GM23338 (cell line): ENCODE results near the gene BLM. TPM values are rescaled to one million over a fixed set of nuclear protein-coding genes. Genes with fewer than 3 reads are reported as not detected.
"Not testable (repeated sequence)": the region's sequence is repeated elsewhere in the genome, so short reads cannot be mapped to it uniquely, and the experiment has no call there.

ENCODE experiments used
- ATAC-seq: fragments of 200-7000 bp; cut with Tn5 transposase; 3 replicates; pipeline ENCODE4 v1.9.1; 2020
- DNase-seq: peaks from one replicate; pipeline ENCODE4 v3.0.0-alpha.2; 2015; ENCODE audit warnings: low spot score
- H2AFZ ChIP-seq: fragments of 200-600 bp; sonication (generic); 2 replicates; pipeline ENCODE4 v1.8.0; 2016; ENCODE audit warnings: antibody characterized with exemption, mild to moderate bottlenecking, moderate library complexity
- H3F3A ChIP-seq: fragments of 200-600 bp; sonication (generic); replicated peaks from 2 replicates; pipeline ENCODE4 v1.8.0; 2017; ENCODE audit warnings: antibody characterized with exemption, mixed run types, low read depth
- H3K27ac ChIP-seq: fragments of 200-600 bp; sonication (generic); 2 replicates; pipeline ENCODE4 v1.6.1; 2016; ENCODE audit warnings: low read depth
- H3K27me3 ChIP-seq: fragments of 200-600 bp; sonication (generic); 2 replicates; pipeline ENCODE4 v1.8.0; 2016; ENCODE audit warnings: mild to moderate bottlenecking, mixed run types, moderate library complexity; ENCODE audit not compliant: insufficient read depth
- H3K36me3 ChIP-seq: fragments of 200-600 bp; sonication (generic); 2 replicates; pipeline ENCODE4 v1.8.0; 2016; ENCODE audit warnings: mild to moderate bottlenecking; ENCODE audit not compliant: insufficient read depth
- H3K4me1 ChIP-seq: fragments of 200-600 bp; sonication (generic); 2 replicates; pipeline ENCODE4 v1.8.0; 2016; ENCODE audit warnings: mild to moderate bottlenecking, moderate library complexity; ENCODE audit not compliant: insufficient read depth
- H3K4me2 ChIP-seq: fragments of 200-600 bp; sonication (generic); 2 replicates; pipeline ENCODE4 v1.7.1; 2017; ENCODE audit warnings: mixed run types
- H3K4me3 ChIP-seq: fragments of 200-600 bp; sonication (generic); 2 replicates; pipeline ENCODE4 v1.6.1; 2016; ENCODE audit warnings: mixed run types
- H3K79me2 ChIP-seq: fragments of 200-600 bp; sonication (generic); replicated peaks from 2 replicates; pipeline ENCODE4 v1.8.0; 2017; ENCODE audit warnings: mild to moderate bottlenecking; ENCODE audit not compliant: insufficient read depth
- H3K9me2 ChIP-seq: fragments of 200-600 bp; sonication (generic); 2 replicates; pipeline ENCODE4 v1.8.0; 2017; ENCODE audit not compliant: insufficient read depth
- H4K20me1 ChIP-seq: fragments of 200-600 bp; sonication (generic); replicated peaks from 2 replicates; pipeline ENCODE4 v1.8.0; 2017; ENCODE audit warnings: mild to moderate bottlenecking; ENCODE audit not compliant: insufficient read depth
- H3K27ac Mint-ChIP-seq: 2 replicates; pipeline ENCODE4 v1.8.0; 2020; ENCODE audit warnings: inconsistent platforms, mild to moderate bottlenecking, moderate library complexity, mixed read lengths
- H3K27me3 Mint-ChIP-seq: 3 replicates; pipeline ENCODE4 v1.8.0; 2022; ENCODE audit warnings: low read depth, mild to moderate bottlenecking, moderate library complexity, mixed read lengths, inconsistent platforms; ENCODE audit not compliant: insufficient read depth, poor library complexity
- H3K36me3 Mint-ChIP-seq: 3 replicates; pipeline ENCODE4 v1.8.0; 2021; ENCODE audit warnings: low read depth, mild to moderate bottlenecking, inconsistent platforms, moderate library complexity, mixed read lengths
- H3K4me1 Mint-ChIP-seq: 3 replicates; pipeline ENCODE4 v1.8.0; 2020; ENCODE audit warnings: mild to moderate bottlenecking, inconsistent platforms, mixed read lengths
- H3K4me3 Mint-ChIP-seq: 3 replicates; pipeline ENCODE4 v1.8.0; 2021; ENCODE audit warnings: moderate library complexity, mild to moderate bottlenecking, inconsistent platforms, mixed read lengths
- H3K9me3 Mint-ChIP-seq: 3 replicates; pipeline ENCODE4 v1.8.0; 2020; ENCODE audit warnings: moderate library complexity, mild to moderate bottlenecking, inconsistent platforms, mixed read lengths
- CTCF ChIP-seq, 2 experiments: fragments of 200-600 bp in 1 of 2; sonication (generic) in 1 of 2; conservative IDR thresholded peaks; 2 replicates each; pipeline versions ENCODE4 v1.5.1 to v1.6.1; 2016 to 2017; ENCODE audit warnings: antibody characterized with exemption in 2 of 2, low read depth in 2 of 2, mild to moderate bottlenecking in 2 of 2, moderate library complexity in 1 of 2
- ETS1 ChIP-seq: IDR thresholded peaks from 2 replicates; pipeline ENCODE4 v1.6.1; 2016; ENCODE audit warnings: antibody characterized with exemption
- EZH2phosphoT487 ChIP-seq: fragments of 200-600 bp; sonication (generic); IDR thresholded peaks from one replicate; pipeline ENCODE4 v1.8.1; 2018; ENCODE audit warnings: antibody characterized with exemption; ENCODE audit not compliant: unreplicated experiment
- POLR2AphosphoS5 ChIP-seq: IDR thresholded peaks from 2 replicates; pipeline ENCODE4 v1.6.1; 2016; ENCODE audit warnings: antibody characterized with exemption, low read depth
- ZNF462 ChIP-seq: fragments of 250-450 bp; sonication (Bioruptor Pico); IDR thresholded peaks from 2 replicates; pipeline ENCODE4 v1.5.0; 2020; ENCODE audit warnings: mild to moderate bottlenecking, moderate library complexity
- polyA plus RNA-seq: library from polyadenylated mRNA; unstranded; fragments of >200 nt; fragmentation: Nextera tagmentation; extraction: Ambion mirVana; gene quantifications from 2 replicates; pipeline ENCODE4 v1.2.1, GENCODE V29; 2016
- total RNA-seq: library from RNA; depleted of rRNA; stranded (reverse); fragments of >200 nt; shearing (Covaris generic); gene quantifications from 2 replicates; pipeline ENCODE4 v1.2.3, GENCODE V29; 2014

The BLM gene
- total and polyA plus RNA-seq, 2 experiments from 2014 or later = 43.1 to 43.3 TPM

DNA sequence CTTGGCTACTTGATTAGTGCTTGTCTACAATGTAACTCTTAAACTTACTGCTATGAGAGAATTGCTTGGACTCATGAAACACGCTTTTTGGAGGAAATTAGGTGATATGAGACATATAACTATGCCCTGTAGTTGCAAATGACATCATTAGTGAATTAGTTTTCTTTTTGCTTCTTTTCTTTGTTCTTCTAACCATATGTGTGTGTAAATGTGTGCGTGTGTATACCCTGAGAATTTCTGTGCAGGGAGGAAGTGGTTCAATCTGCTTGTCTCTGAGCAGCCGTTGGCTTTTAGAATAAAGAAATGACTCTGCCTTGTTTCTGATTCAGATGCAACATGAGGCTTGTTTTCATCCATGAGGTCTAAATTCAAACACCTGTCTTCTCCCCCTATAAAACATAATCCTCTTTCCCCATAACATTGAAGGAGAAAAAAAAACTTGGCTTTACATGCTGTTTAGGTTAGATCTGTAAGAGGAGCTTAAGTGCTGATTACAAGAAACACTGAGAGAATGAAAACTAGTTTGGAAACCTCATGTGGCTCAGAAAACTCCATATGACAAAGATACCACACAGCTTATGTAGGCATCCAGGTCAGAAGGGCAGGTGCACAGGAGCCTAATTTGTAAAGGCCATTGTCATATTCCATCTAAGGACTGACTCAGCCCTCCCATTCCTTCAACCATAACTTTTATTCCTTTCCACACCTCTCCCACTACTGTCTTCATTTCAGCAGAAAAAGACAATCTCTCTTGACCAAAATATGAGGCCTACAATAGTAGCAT, 30.5 kb upstream of the BLM start:
- Mint-ChIP-seq H3K27ac (no peak overlapping the region), H3K9me3 (peaks cover 3% of the 10 kb centered on the region; the same call in 1 of the 3 replicates), H3K4me3 (no peak overlapping the region), H3K36me3 (peaks cover 2% of the 10 kb centered on the region; the same call in 1 of the 3 replicates), H3K27me3 (peaks cover 9% of the 10 kb centered on the region), H3K4me1 (peaks cover 5% of the 10 kb centered on the region; the same call in 2 of the 3 replicates)
- ATAC-seq (no peak), DNase-seq (no peak)
- Histone ChIP-seq H3K4me2 (no peak overlapping the region), H3K9me2 (no peaks in the 10 kb centered on the region; the same call in 1 of the 2 replicates), H3K4me1 (no peaks in the 10 kb centered on the region), H3K27me3 (no peaks in the 10 kb centered on the region), H3F3A (no peaks in the 10 kb centered on the region), H4K20me1 (no peaks in the 10 kb centered on the region), H3K27ac (no peak overlapping the region), H3K79me2 (no peaks in the 10 kb centered on the region), H3K4me3 (no peak overlapping the region), H3K36me3 (no peaks in the 10 kb centered on the region; the same call in 1 of the 2 replicates), H2AFZ (no peak overlapping the region)
- no peak for TF ChIP-seq POLR2AphosphoS5
- TF ChIP-seq EZH2phosphoT487 = no peak

DNA sequence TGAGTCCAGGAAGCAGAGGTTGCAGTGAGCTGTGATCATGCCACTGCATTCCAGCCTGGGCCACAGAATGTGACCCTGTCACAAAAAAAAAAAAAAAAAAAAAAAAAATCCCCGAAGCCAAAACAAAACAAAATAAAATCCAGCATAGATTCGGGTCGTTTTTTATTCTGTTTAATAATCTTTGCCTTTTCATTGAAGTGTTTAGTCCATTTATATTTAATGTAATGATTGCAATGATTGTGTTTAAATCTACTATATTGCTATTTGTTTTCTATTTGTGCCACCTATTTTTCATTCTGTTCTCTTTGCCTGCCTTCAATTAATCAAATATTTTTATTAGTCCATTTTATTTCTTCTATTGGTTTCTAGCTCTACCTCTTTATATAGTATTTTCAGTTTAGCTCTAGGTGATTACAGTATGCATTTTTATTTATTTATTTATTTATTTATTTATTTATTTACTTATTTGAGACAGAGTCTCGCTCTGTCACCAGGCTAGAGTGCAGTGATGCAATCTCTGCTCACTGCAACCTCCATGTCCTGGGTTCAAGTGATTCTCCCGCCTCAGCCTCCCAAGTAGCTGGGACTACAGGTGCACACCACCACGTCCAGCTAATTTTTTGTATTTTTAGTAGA, 27.7 kb upstream of the BLM start:
- ATAC-seq, DNase-seq, H3K4me2 ChIP-seq, H3K9me3 Mint-ChIP-seq, H3K4me1 ChIP-seq, H3K27ac Mint-ChIP-seq, H3K4me3 ChIP-seq, H3F3A ChIP-seq, H3K27ac ChIP-seq, H3K27me3 ChIP-seq, H4K20me1 ChIP-seq, H3K79me2 ChIP-seq, H3K36me3 Mint-ChIP-seq, H2AFZ ChIP-seq, H3K4me1 Mint-ChIP-seq, H3K27me3 Mint-ChIP-seq, H3K4me3 Mint-ChIP-seq, H3K9me2 ChIP-seq, H3K36me3 ChIP-seq: not testable (repeated sequence)

GRCh38 chr15:90690585-90690984, 26.6 kb upstream of the BLM start:
- H3K9me3 Mint-ChIP-seq = peaks cover 3% of the 10 kb centered on the region; the same call in 1 of the 3 replicates
- Histone ChIP-seq H3K27me3 (no peaks in the 10 kb centered on the region), H3K79me2 (no peaks in the 10 kb centered on the region), H3K4me1 (no peaks in the 10 kb centered on the region), H3F3A (no peaks in the 10 kb centered on the region), H3K9me2 (no peaks in the 10 kb centered on the region; the same call in 1 of the 2 replicates), H3K4me3 (no peak overlapping the region), H3K27ac (no peak overlapping the region), H2AFZ (no peak overlapping the region), H3K36me3 (no peaks in the 10 kb centered on the region; the same call in 1 of the 2 replicates), H4K20me1 (no peaks in the 10 kb centered on the region), H3K4me2 (no peak overlapping the region)
- H3K27ac Mint-ChIP-seq = no peak overlapping the region
- H3K4me3 Mint-ChIP-seq = no peak overlapping the region
- ATAC-seq (no peak), DNase-seq (no peak)
- H3K4me1 Mint-ChIP-seq = 0 out of 3 replicates have a peak, but pooled peaks cover 2% of the 10 kb centered on the region
- peaks cover 2% of the 10 kb centered on the region; the same call in 1 of the 3 replicates for H3K36me3 Mint-ChIP-seq
- H3K27me3 Mint-ChIP-seq = peaks cover 5% of the 10 kb centered on the region
- TF ChIP-seq ZNF462 (CRISPR knock-in tag) = no peak
- TF ChIP-seq ETS1 = no peak
- TF ChIP-seq CTCF (conservative IDR thresholded peaks at IDR 0.05; ENCODE audit: low read depth in 2 of 2) = no peak
- TF ChIP-seq POLR2AphosphoS5 = no peak
